Stimulated activated CD8-positive, alpha-beta memory T cell treated with anti-CD3 and anti-CD28 coated beads, Interleukin-7, amount 100 ng/mL, for 48 hours (primary cell): Measurements from ENCODE around the gene CFAP299.
"Not testable (repeated sequence)": the region's sequence is repeated elsewhere in the genome, so short reads cannot be mapped to it uniquely, and the experiment has no call there.

Experiments used
- DNase-seq, 2 donors: peaks; one replicate each; pipeline ENCODE4 v3.0.0-alpha.2; 2020; ENCODE audit warnings: low read depth in 1 of 2; ENCODE audit errors: extremely low read depth in 1 of 2

CFAP299 gene

GRCh38 chr4:80335554-80336358 is at the start of gene CFAP299:
Gene CFAP299, plus strand, starts transcription at chr4:80335730.
- peak; percentile 33 to 58 for DNase-seq

- no peak for DNase-seq
These were observed 49.1 kb upstream of the CFAP299 start for GRCh38 chr4:80286451-80286850.

- not testable (repeated sequence) for DNase-seq
These were observed 44.9 kb upstream of the CFAP299 start for GRCh38 chr4:80290665-80291064.

- no peak for DNase-seq
These were observed 41.3 kb upstream of the CFAP299 start for GRCh38 chr4:80294206-80294605.

GRCh38 chr4:80295336-80295735 is 40.2 kb upstream of the CFAP299 start:
- DNase-seq, result no peak

- no peak for DNase-seq
These were observed 39.7 kb upstream of the CFAP299 start for GRCh38 chr4:80295826-80296225.

- no peak for DNase-seq
These were observed 33.6 kb upstream of the CFAP299 start for GRCh38 chr4:80301884-80302283.

GRCh38 chr4:80302616-80303223 is 32.8 kb upstream of the CFAP299 start:
- no peak for DNase-seq

GRCh38 chr4:80305466-80305865 is 30.1 kb upstream of the CFAP299 start:
- DNase-seq, result no peak

GRCh38 chr4:80306260-80306659 is 29.3 kb upstream of the CFAP299 start:
- DNase-seq, result no peak

- no peak for DNase-seq
These were observed 28.3 kb upstream of the CFAP299 start for GRCh38 chr4:80307183-80307735.

- no peak for DNase-seq
These were observed 27.6 kb upstream of the CFAP299 start for GRCh38 chr4:80307774-80308465.

GRCh38 chr4:80308466-80308822 is 27.1 kb upstream of the CFAP299 start:
- DNase-seq, result no peak

GRCh38 chr4:80309294-80310004 is 26.1 kb upstream of the CFAP299 start:
- DNase-seq, result no peak

- no peak for DNase-seq
These were observed 24.4 kb upstream of the CFAP299 start for GRCh38 chr4:80311130-80311529.

GRCh38 chr4:80312124-80312523 is 23.4 kb upstream of the CFAP299 start:
- DNase-seq, result no peak

GRCh38 chr4:80313627-80314026 is 21.9 kb upstream of the CFAP299 start:
- no peak for DNase-seq

- DNase-seq, result not testable (repeated sequence)
These were observed 19.7 kb upstream of the CFAP299 start for GRCh38 chr4:80315848-80316247.

GRCh38 chr4:80321341-80321740 is 14.2 kb upstream of the CFAP299 start:
- DNase-seq, result no peak

- no peak for DNase-seq
These were observed 13.8 kb upstream of the CFAP299 start for GRCh38 chr4:80321776-80322175.

- DNase-seq, result no peak
These were observed 12.8 kb upstream of the CFAP299 start for GRCh38 chr4:80322716-80323115.
